Stimulated activated CD4-positive, alpha-beta T cell treated with anti-CD3 and anti-CD28 coated beads, TNF-alpha, amount 100 ng/mL, for 48 hours (primary cell): ENCODE data around the gene MORC3.
"Not testable (repeated sequence)": the region's sequence is repeated elsewhere in the genome, so short reads cannot be mapped to it uniquely, and the experiment has no call there.

Experiments
- DNase-seq, 3 donors: peaks; one replicate each; pipeline ENCODE4 v3.0.0-alpha.2; 2020; ENCODE audit warnings: low read depth in 3 of 3

MORC3 gene

GRCh38 chr21:36319767-36320420 is at the start of gene MORC3:
MORC3 (plus strand) TSS chr21:36320197; CDS start chr21:36320265, 68 bp downstream.
- peak; percentile 96 to 98 (median 96) for DNase-seq

- not testable (repeated sequence) for DNase-seq
These were observed 49.0 kb upstream of the MORC3 start for GRCh38 chr21:36270786-36271695.

GRCh38 chr21:36274128-36274527 is 45.9 kb upstream of the MORC3 start:
- DNase-seq, result no peak

- no peak for DNase-seq
These were observed 37.3 kb upstream of the MORC3 start for GRCh38 chr21:36282568-36283230.

GRCh38 chr21:36283231-36283622 is 36.8 kb upstream of the MORC3 start:
- DNase-seq, result not testable (repeated sequence)

GRCh38 chr21:36288651-36289243 is 31.2 kb upstream of the MORC3 start:
- no peak for DNase-seq

- DNase-seq, result no peak
These were observed 28.5 kb upstream of the MORC3 start for GRCh38 chr21:36291509-36291908.

- no peak for DNase-seq
These were observed 22.5 kb upstream of the MORC3 start for GRCh38 chr21:36297406-36297937.

- DNase-seq, result peak; percentile 38 to 41 (median 39)
These were observed 21.9 kb upstream of the MORC3 start for GRCh38 chr21:36297938-36298572.

GRCh38 chr21:36306872-36307534 is 13.0 kb upstream of the MORC3 start:
- no peak for DNase-seq

- DNase-seq, result peak in 2 of 3 donors; percentile 35 to 57
These were observed 10.0 kb upstream of the MORC3 start for GRCh38 chr21:36310016-36310415.

- not testable (repeated sequence) for DNase-seq
These were observed 6.6 kb upstream of the MORC3 start for GRCh38 chr21:36313446-36313845.

GRCh38 chr21:36316045-36316444 is 4.0 kb upstream of the MORC3 start:
- not testable (repeated sequence) for DNase-seq

- no peak for DNase-seq
These were observed 3.0 kb upstream of the MORC3 start for GRCh38 chr21:36316872-36317484.

GRCh38 chr21:36319406-36319766 is 611 bp upstream of the MORC3 start:
- DNase-seq, result not testable (repeated sequence)

- DNase-seq, result peak; percentile 46 to 64 (median 50)
These were observed 676 bp downstream of the MORC3 start for GRCh38 chr21:36320421-36321324.

- DNase-seq, result no peak
These were observed 1.5 kb downstream of the MORC3 start for GRCh38 chr21:36321325-36322082.

- DNase-seq, result no peak
These were observed 2.1 kb downstream of the MORC3 start for GRCh38 chr21:36322083-36322424.

- DNase-seq, result no peak
These were observed 3.0 kb downstream of the MORC3 start for GRCh38 chr21:36323032-36323431.
